LHCN-M2 (cell line): ENCODE results near the gene PANX2. TPM values are rescaled to one million over a fixed set of nuclear protein-coding genes. Genes with fewer than 3 reads are reported as not detected.

Experiments
- DNase-seq: peaks from one replicate; pipeline ENCODE4 v3.0.0-alpha.2; 2012; ENCODE audit warnings: low read depth
- total RNA-seq: library from RNA; depleted of rRNA; stranded (reverse); fragments of >200 nt; gene quantifications from 2 replicates; pipeline ENCODE4 v1.2.3, GENCODE V29; 2014

Gene PANX2
- total RNA-seq, 1 experiment from 2014 or later, result 0.17 TPM

DNA sequence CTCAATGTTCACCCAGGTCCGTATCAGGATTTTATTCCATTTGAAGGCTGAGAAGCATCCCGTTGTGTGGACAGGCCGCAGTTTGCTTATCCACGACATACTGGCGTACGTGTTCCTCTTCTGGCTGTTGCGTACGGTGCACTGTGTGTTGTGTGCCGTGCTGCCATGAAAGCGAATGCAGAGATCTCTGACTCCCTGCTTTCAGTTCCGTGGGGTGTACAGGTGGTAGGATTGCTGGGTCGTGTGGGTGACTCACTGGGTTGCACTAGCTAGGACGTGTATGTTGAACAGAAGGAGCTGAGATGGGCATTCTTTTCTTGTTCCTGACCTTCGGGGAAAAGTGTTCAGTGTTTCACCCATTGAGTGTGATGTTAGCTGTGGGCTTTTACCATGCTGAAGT is 40.6 kb downstream of the PANX2 start:
- DNase-seq, result no peak

DNA sequence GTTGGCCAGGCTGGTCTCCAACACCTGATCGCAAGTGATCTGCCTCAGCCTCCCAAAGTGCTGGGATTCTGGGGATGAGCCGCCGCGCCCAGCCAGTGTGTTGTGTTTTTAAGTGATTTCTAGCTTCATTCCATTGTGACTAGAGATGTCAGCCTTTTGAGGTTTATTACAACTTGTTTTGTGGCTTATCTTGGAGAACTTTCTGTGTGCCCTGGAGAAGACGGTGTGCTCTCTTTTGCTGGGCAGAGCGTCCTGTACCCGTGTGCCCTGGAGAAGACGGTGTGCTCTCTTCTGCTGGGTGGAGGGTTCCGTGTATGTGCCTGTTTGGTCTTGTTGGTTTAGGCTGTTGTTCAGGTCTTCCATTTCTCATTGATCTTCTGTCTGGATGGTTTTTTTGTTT is 42.7 kb downstream of the PANX2 start:
- DNase-seq, result no peak

GRCh38 chr22:50215297-50216054 is 44.9 kb downstream of the PANX2 start:
- DNase-seq, result no peak

GRCh38 chr22:50216055-50216683 is 45.6 kb downstream of the PANX2 start:
- DNase-seq, result no peak

DNA sequence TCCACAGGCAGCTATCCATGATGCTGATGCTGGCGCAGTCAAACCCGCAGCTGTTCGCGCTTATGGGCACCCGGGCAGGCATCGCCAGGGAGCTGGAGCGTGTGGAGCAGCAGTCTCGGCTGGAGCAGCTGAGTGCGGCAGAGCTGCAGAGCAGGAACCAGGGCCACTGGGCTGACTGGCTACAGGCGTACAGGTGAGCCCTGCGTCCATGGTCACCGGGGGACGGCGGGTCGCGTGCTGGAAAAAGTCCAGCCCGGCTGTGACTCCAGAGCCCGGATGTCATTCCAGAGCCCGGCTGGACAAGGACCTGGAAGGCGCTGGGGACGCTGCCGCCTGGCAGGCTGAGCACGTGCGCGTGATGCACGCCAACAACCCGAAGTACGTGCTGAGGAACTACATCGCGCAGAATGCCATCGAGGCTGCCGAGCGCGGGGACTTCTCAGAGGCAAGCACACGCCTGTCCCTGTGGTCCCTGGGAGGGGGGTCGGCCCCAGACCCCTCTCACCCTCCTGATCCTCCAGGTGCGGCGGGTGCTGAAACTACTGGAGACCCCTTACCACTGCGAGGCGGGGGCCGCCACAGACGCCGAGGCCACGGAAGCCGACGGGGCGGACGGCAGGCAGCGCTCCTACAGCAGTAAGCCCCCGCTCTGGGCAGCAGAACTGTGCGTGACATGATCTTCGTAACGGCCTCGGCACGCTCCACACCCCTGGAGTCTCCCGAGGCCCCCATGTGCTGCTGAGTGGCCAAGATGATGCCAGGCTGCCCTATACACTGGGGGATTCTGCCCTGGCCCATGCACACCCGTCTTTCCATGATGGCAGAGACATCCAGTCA is 46.4 kb downstream of the PANX2 start:
- no peak for DNase-seq

GRCh38 chr22:50217543-50218152 is 47.1 kb downstream of the PANX2 start:
- DNase-seq, result no peak

DNA sequence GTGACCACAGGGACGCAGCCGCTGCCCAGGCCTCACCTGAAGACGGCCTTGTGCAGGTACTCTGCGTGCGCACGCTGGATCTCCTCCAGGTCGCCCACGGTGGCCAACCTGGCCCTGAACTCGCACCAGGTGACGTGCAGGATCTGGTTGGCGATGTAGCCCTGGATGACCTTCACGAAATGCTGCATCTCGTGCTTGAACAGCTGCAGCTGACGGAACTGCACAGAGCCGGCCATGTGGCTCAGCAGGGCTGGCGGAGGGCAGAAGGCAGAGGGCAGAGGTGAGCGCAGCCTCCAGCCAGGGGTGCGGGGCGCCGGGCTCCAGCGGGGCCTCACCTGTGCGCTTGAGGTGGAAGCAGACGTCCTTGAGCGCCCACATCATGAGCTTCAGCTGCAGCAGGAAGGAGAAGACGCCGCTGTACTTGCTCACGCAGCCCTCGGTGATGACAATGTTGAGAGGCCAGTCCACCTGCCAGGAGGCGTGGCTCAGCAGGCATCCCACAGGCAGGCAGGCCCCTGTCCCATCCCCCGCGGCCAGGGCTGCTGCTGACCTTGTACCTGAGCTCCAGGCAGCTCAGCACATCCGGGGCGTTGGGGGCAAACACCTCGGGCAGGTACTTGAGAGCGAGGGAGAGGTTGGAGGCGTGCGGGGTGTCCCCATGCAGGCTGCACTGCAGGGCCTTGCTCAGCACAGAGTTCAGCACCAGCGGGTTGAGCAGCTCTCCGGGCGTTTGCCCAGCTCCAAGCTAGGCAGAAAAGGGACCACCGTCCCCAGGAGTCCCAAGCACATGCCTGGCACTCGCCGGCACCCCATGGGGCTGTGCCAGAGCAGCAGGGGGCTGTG is 47.8 kb downstream of the PANX2 start:
- DNase-seq, result no peak

- peak; percentile 57 for DNase-seq
These were observed 48.6 kb downstream of the PANX2 start for GRCh38 chr22:50218996-50219727.

- DNase-seq, result no peak
These were observed 49.5 kb downstream of the PANX2 start for GRCh38 chr22:50219800-50220602.

GRCh38 chr22:50220603-50221409 is 50.3 kb downstream of the PANX2 start:
- no peak for DNase-seq

- no peak for DNase-seq
These were observed 51.1 kb downstream of the PANX2 start for GRCh38 chr22:50221410-50222300.

GRCh38 chr22:50222508-50222907 is 52.0 kb downstream of the PANX2 start:
- no peak for DNase-seq

DNA sequence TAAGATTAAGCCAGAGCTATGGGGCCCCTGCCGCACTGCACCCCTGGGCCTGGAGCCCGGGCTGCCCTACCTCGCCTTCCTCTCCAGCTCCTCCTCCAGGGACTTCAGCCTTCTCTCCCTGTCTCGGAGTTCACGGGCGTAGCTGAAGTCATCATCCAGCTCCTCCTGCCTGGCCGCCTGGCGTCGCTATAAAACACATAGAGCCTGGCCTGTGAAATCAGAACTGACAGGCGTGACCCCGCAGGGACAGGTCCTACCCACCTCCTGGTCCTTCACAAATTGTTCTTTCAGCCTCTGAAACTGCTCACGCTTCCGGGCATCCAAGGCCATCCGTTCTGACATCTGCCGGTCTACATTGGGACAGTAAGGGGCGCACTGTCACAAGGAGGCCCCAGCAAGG is 53.5 kb downstream of the PANX2 start:
- no peak for DNase-seq

DNA sequence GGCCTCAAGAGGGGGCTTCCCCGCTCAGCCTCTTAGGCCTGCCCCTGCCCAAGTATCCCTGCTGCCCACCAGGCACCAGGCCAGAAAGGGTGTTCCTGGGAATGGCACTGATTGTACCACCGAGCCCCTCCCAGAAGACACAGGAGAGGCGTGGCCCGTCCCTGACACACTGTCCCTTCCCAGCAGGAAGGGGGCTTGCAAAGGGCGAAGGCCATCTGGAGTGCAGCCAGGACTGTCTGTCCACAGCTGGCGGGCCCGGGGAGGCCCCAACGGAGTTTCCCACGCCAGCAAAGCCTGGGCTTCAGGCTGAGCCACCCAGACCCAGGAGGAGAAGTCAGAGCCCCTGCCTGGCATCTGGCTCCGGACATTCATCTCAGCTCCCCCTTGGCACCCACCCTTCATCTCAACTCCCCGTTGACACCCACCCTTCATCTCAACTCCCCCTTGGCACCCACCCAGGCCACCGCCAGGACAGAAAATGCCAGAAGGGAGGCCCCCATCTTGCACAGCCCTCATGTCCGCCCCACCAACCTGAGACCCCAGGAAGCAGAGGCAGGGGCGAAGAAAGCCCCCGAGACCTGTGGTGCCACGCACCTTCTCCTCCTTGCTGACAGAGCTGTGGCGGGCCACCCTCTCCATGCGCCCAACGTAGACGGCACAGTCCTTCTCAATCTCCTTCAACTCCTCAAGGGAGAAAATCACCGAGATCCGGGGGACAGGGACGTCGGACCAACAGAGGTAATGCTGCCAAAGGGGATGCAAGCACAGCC is 54.9 kb downstream of the PANX2 start:
- DNase-seq, result no peak

DNA sequence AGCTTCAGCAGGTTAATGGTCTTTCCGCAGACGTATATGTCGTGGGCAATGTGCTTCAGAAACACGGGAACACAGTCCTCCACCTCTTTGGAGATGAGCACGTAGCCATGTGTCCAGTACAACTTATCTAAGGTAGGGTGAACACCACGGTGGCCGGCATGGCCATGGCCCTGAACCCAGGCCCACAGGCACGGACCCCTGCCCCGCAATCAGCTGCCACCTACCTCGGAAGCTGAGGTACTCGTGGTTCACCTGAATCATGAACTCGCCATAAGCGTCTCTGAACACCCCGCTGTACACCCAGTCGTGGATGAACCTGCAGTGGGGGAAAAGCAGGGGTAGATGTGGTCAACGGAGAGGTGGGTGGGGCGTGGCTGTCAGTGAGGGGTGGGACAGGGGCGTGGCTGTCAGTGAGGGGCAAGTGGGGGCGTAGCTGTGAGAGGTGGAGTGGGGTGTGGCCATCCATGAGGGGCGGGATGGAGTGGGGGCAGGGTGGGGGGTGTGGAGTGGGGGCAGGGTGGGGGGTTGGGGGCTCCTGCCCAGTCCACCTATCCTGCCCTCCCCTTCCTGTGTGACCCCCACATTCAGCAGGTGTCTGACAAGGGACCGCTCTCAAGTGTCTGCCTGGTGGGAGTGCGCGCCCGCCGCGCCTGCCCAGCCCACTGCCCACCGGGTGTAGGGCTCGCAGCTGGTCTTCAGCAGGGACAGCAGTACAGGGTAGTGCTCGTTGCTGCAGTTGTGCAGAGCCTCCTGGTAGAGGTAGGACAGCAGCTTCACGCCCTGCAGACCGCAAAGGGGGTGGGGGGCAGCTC is 55.7 kb downstream of the PANX2 start:
- no peak for DNase-seq

GRCh38 chr22:50226875-50227165 is 56.3 kb downstream of the PANX2 start:
- no peak for DNase-seq
